B cell (primary cell): ENCODE results near the gene AQP12B. TPM values are rescaled to one million over a fixed set of nuclear protein-coding genes. Genes with fewer than 3 reads are reported as not detected.

Source experiments
- ATAC-seq: fragments of 200-7000 bp; cut with Tn5 transposase; one replicate; pipeline ENCODE4 v1.10.0; 2021; ENCODE audit warnings: low read depth, mild to moderate bottlenecking, moderate number of reproducible peaks, moderate library complexity
- CTCF ChIA-PET: fragments of 350-600 bp; sonication (Branson Sonifier 250); formaldehyde crosslinking; loops from one replicate; lab custom pipeline; 2021; ENCODE audit warnings: antibody characterized with exemption, inconsistent platforms; lab: Charles Lee
- POLR2A ChIA-PET: fragments of 350-600 bp; sonication (Branson Sonifier 250); formaldehyde crosslinking; loops from one replicate; lab custom pipeline; 2021; ENCODE audit warnings: antibody characterized with exemption; lab: Charles Lee
- DNase-seq: peaks from one replicate; pipeline ENCODE4 v3.0.0; 2013
- H2AFZ ChIP-seq: 2 replicates; pipeline ENCODE4 v1.6.1; 2012; ENCODE audit warnings: mild to moderate bottlenecking, low read depth, low read length; ENCODE audit not compliant: insufficient read depth, poor library complexity, severe bottlenecking
- H3K27ac ChIP-seq, 2 donors: 1 replicate in 1 of 2; 2 replicates in 1 of 2; pipeline ENCODE4 v1.5.1; 2012 to 2013; ENCODE audit warnings: low read length in 2 of 2, mild to moderate bottlenecking in 2 of 2, moderate library complexity in 1 of 2
- H3K27me3 ChIP-seq, 4 experiments: fragments of 200-600 bp in 1 of 4; sonication (generic) in 1 of 4; replicated peaks in 1 of 4; 1 replicate in 2 of 4; 2 replicates in 2 of 4; pipeline versions ENCODE4 v1.6.1 to v1.7.0; 2013 to 2016; ENCODE audit warnings: low read length in 3 of 4, mild to moderate bottlenecking in 2 of 4, mixed read lengths in 1 of 4, moderate library complexity in 1 of 4; ENCODE audit not compliant: insufficient read depth in 4 of 4, control insufficient read depth in 3 of 4; ENCODE audit errors: control extremely low read depth in 1 of 4
- H3K36me3 ChIP-seq, 2 experiments: replicated peaks in 1 of 2; 1 replicate in 1 of 2; 2 replicates in 1 of 2; pipeline versions ENCODE4 v1.6.1 to v1.7.1; 2013; ENCODE audit warnings: low read length in 1 of 2; ENCODE audit not compliant: insufficient read depth in 2 of 2, control insufficient read depth in 1 of 2; ENCODE audit errors: control extremely low read depth in 1 of 2, extremely low read depth in 1 of 2
- H3K4me1 ChIP-seq, 2 donors: fragments of 200-600 bp in 1 of 2; sonication (generic) in 1 of 2; 1 replicate in 1 of 2; 2 replicates in 1 of 2; pipeline versions ENCODE4 v1.5.1 to v1.6.1; 2013 to 2017; ENCODE audit warnings: low read length in 2 of 2; ENCODE audit not compliant: control insufficient read depth in 2 of 2, insufficient read depth in 2 of 2
- H3K4me2 ChIP-seq: replicated peaks from 2 replicates; pipeline ENCODE3; 2012; ENCODE audit warnings: mild to moderate bottlenecking, low read depth, low read length; ENCODE audit not compliant: poor library complexity, severe bottlenecking
- H3K4me3 ChIP-seq, 5 experiments: fragments of 200-600 bp in 1 of 5; sonication (generic) in 1 of 5; 1 replicate in 3 of 5; 2 replicates in 2 of 5; pipeline versions ENCODE4 v1.5.1 to v1.7.0; 2011 to 2016; ENCODE audit warnings: low read length in 4 of 5, mild to moderate bottlenecking in 4 of 5, low read depth in 2 of 5, control low read depth in 1 of 5, moderate library complexity in 1 of 5; ENCODE audit not compliant: insufficient read depth in 1 of 5; ENCODE audit errors: control extremely low read depth in 1 of 5, extremely low read depth in 1 of 5
- H3K79me2 ChIP-seq: fragments of 200-600 bp; sonication (generic); one replicate; pipeline ENCODE4 v1.6.0; 2016; ENCODE audit warnings: low read length; ENCODE audit not compliant: control insufficient read depth, insufficient read depth
- H3K9ac ChIP-seq: fragments of 200-600 bp; sonication (generic); 2 replicates; pipeline ENCODE4 v1.6.1; 2017; ENCODE audit warnings: mild to moderate bottlenecking, low read length, moderate library complexity
- H3K9me3 ChIP-seq, 3 donors: one replicate each; pipeline versions ENCODE4 v1.6.1 to v1.7.1; 2013; ENCODE audit warnings: low read length in 2 of 3; ENCODE audit not compliant: control insufficient read depth in 2 of 3, insufficient read depth in 1 of 3; ENCODE audit errors: control extremely low read depth in 1 of 3
- H4K20me1 ChIP-seq: 2 replicates; pipeline ENCODE4 v1.6.0; 2012; ENCODE audit warnings: mild to moderate bottlenecking, low read length; ENCODE audit not compliant: insufficient read depth, control insufficient read depth, poor library complexity, severe bottlenecking
- H3K27ac Mint-ChIP-seq: one replicate; pipeline ENCODE4 v1.8.0; 2021; ENCODE audit warnings: mixed read lengths
- H3K27me3 Mint-ChIP-seq: one replicate; pipeline ENCODE4 v1.8.0; 2021; ENCODE audit warnings: mixed read lengths
- H3K4me1 Mint-ChIP-seq: one replicate; pipeline ENCODE4 v1.8.0; 2021; ENCODE audit warnings: mixed read lengths
- H3K4me3 Mint-ChIP-seq: one replicate; pipeline ENCODE4 v1.8.0; 2021; ENCODE audit warnings: mixed read lengths
- H3K9me3 Mint-ChIP-seq: one replicate; pipeline ENCODE4 v1.8.0; 2022; ENCODE audit warnings: mixed read lengths; ENCODE audit not compliant: insufficient read depth
- EZH2 ChIP-seq: IDR thresholded peaks from 2 replicates; pipeline ENCODE4 v1.6.1; 2012; ENCODE audit warnings: borderline replicate concordance, low read depth, mild to moderate bottlenecking, moderate library complexity, low read length; ENCODE audit not compliant: insufficient read depth, poor library complexity, severe bottlenecking
- WGBS: methylation state at CpG from one replicate; pipeline ENCODE4 v1.1.5; 2013; ENCODE audit warnings: missing lambda C conversion rate; ENCODE audit not compliant: insufficient coverage; 5-methylcytosine and 5-hydroxymethylcytosine counted together
- intact Hi-C: fragments of 100-400 bp; cut with micrococcal nuclease; formaldehyde crosslinking; loops from one replicate; pipeline ENCODE4 v1.10.0; 2022
- polyA plus RNA-seq: library from polyadenylated mRNA; depleted of rRNA; stranded (reverse); fragments of >200 nt; gene quantifications from 2 replicates; pipeline ENCODE4 v1.2.3, GENCODE V29; 2012
- total RNA-seq, 2 donors: library from RNA; stranded (reverse); fragments of 120-200 nt in 1 of 2; gene quantifications; 1 replicate in 1 of 2; 2 replicates in 1 of 2; pipeline versions ENCODE4 v1.2.3 to v1.2.4, GENCODE V29; 2013 to 2022
- TF ChIP-seq, protein P1 (sequence below): fragments of 200-600 bp; IDR thresholded peaks from one replicate; pipeline ENCODE4 v1.8.0; 2022; ENCODE audit warnings: antibody characterized with exemption, mild to moderate bottlenecking

The AQP12B gene
- total and polyA plus RNA-seq, 2 donors (not counting 1 experiment from before 2014, with no cell fraction given), result not detected

DNA sequence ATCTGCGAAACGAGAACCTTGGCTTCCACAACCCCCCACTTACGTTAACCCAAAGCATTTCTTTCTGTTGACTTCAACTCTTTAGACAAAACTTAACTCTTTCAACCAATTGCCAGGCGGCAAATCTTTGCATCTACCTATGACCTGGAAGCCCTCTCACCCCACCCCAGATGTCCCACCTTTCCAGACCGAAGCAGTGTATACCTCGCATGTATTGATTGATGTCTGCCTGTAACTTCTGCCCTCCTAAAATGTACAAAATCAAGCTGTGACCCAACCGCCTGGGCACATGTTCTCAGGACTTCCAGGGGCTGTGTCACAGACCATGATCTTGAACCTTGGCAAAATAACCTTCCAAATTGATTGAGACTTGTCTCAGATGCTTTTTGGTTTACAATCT, 12.3 kb downstream of the AQP12B start:
- H3K4me3 Mint-ChIP-seq, result no peak overlapping the region
- H3K27me3 Mint-ChIP-seq, result peaks cover 45% of the 10 kb centered on the region
- DNase-seq (no peak), ATAC-seq (no peak)
- Histone ChIP-seq H3K4me1 (no peaks in the 10 kb centered on the region), H3K27me3 (peaks cover 0 to 11% (median 0%) of the 10 kb centered on the region in 4 experiments), H3K4me2 (no peak overlapping the region), H3K36me3 (no peaks in the 10 kb centered on the region), H4K20me1 (no peaks in the 10 kb centered on the region), H3K27ac (no peak overlapping the region), H3K4me3 (no peak overlapping the region), H3K9me3 (peaks cover 0 to 4% (median 0%) of the 10 kb centered on the region in 3 donors), H2AFZ (no peak overlapping the region), H3K79me2 (no peaks in the 10 kb centered on the region), H3K9ac (no peak overlapping the region)
- H3K27ac Mint-ChIP-seq, result no peak overlapping the region
- TF ChIP-seq, protein P1, sequence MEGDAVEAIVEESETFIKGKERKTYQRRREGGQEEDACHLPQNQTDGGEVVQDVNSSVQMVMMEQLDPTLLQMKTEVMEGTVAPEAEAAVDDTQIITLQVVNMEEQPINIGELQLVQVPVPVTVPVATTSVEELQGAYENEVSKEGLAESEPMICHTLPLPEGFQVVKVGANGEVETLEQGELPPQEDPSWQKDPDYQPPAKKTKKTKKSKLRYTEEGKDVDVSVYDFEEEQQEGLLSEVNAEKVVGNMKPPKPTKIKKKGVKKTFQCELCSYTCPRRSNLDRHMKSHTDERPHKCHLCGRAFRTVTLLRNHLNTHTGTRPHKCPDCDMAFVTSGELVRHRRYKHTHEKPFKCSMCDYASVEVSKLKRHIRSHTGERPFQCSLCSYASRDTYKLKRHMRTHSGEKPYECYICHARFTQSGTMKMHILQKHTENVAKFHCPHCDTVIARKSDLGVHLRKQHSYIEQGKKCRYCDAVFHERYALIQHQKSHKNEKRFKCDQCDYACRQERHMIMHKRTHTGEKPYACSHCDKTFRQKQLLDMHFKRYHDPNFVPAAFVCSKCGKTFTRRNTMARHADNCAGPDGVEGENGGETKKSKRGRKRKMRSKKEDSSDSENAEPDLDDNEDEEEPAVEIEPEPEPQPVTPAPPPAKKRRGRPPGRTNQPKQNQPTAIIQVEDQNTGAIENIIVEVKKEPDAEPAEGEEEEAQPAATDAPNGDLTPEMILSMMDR, result no peak
- no peak for TF ChIP-seq EZH2
- intact Hi-C loops, result no loop called here
- H3K4me1 Mint-ChIP-seq, result no peaks in the 10 kb centered on the region
- WGBS, result 90% methylated on average over 7 of the region's 7 CpGs
- POLR2A ChIA-PET, result no interaction called here
- H3K9me3 Mint-ChIP-seq, result peaks cover 4% of the 10 kb centered on the region
- CTCF ChIA-PET, result no interaction called here

DNA sequence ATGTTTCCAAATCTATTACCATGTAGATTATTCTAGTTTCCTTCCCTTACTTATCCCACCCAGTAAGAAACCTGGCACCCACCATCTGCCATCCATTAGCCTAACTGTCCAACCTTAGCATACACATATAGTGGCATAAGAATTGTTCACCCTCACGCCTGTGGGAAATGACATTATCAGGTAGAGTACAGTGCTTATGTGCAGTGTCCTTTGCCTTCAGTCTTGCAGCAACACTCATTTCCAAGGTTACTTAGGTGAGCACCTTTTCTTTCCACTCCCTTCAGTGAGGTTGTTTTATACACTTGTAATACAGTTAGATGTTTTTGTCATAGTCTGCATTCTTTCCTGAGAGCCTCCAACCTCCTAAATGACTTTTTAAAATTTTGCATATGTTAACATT, 18.1 kb downstream of the AQP12B start:
- Histone ChIP-seq H3K4me3 (no peak overlapping the region), H3K36me3 (no peaks in the 10 kb centered on the region), H3K27me3 (peaks cover 0 to 11% (median 1%) of the 10 kb centered on the region in 4 experiments), H4K20me1 (no peaks in the 10 kb centered on the region), H3K9me3 (peaks cover 6 to 7% (median 7%) of the 10 kb centered on the region in 3 donors), H3K4me1 (no peaks in the 10 kb centered on the region), H3K4me2 (no peak overlapping the region), H3K27ac (no peak overlapping the region), H3K9ac (no peak overlapping the region), H2AFZ (no peak overlapping the region), H3K79me2 (no peaks in the 10 kb centered on the region)
- Mint-ChIP-seq H3K4me3 (no peak overlapping the region), H3K27ac (no peak overlapping the region), H3K4me1 (no peaks in the 10 kb centered on the region), H3K27me3 (peaks cover 44% of the 10 kb centered on the region), H3K9me3 (peaks cover 4% of the 10 kb centered on the region)
- DNase-seq (no peak), ATAC-seq (no peak)
- no CpG with 5 or more reads among the region's 1 CpG for WGBS
- CTCF ChIA-PET, result no interaction called here
- TF ChIP-seq EZH2, result no peak
- intact Hi-C loops, result no loop called here
- POLR2A ChIA-PET, result no interaction called here
